GM23338 (cell line): ENCODE results near the gene PCMT1. TPM values are rescaled to one million over a fixed set of nuclear protein-coding genes. Genes with fewer than 3 reads are reported as not detected.
"Not testable (repeated sequence)": the region's sequence is repeated elsewhere in the genome, so short reads cannot be mapped to it uniquely, and the experiment has no call there.

Experiments used
- ATAC-seq: fragments of 200-7000 bp; cut with Tn5 transposase; 3 replicates; pipeline ENCODE4 v1.9.1; 2020
- DNase-seq: peaks from one replicate; pipeline ENCODE4 v3.0.0-alpha.2; 2015; ENCODE audit warnings: low spot score
- H2AFZ ChIP-seq: fragments of 200-600 bp; sonication (generic); 2 replicates; pipeline ENCODE4 v1.8.0; 2016; ENCODE audit warnings: antibody characterized with exemption, mild to moderate bottlenecking, moderate library complexity
- H3F3A ChIP-seq: fragments of 200-600 bp; sonication (generic); replicated peaks from 2 replicates; pipeline ENCODE4 v1.8.0; 2017; ENCODE audit warnings: antibody characterized with exemption, mixed run types, low read depth
- H3K27ac ChIP-seq: fragments of 200-600 bp; sonication (generic); 2 replicates; pipeline ENCODE4 v1.6.1; 2016; ENCODE audit warnings: low read depth
- H3K27me3 ChIP-seq: fragments of 200-600 bp; sonication (generic); 2 replicates; pipeline ENCODE4 v1.8.0; 2016; ENCODE audit warnings: mild to moderate bottlenecking, mixed run types, moderate library complexity; ENCODE audit not compliant: insufficient read depth
- H3K36me3 ChIP-seq: fragments of 200-600 bp; sonication (generic); 2 replicates; pipeline ENCODE4 v1.8.0; 2016; ENCODE audit warnings: mild to moderate bottlenecking; ENCODE audit not compliant: insufficient read depth
- H3K4me1 ChIP-seq: fragments of 200-600 bp; sonication (generic); 2 replicates; pipeline ENCODE4 v1.8.0; 2016; ENCODE audit warnings: mild to moderate bottlenecking, moderate library complexity; ENCODE audit not compliant: insufficient read depth
- H3K4me2 ChIP-seq: fragments of 200-600 bp; sonication (generic); 2 replicates; pipeline ENCODE4 v1.7.1; 2017; ENCODE audit warnings: mixed run types
- H3K4me3 ChIP-seq: fragments of 200-600 bp; sonication (generic); 2 replicates; pipeline ENCODE4 v1.6.1; 2016; ENCODE audit warnings: mixed run types
- H3K79me2 ChIP-seq: fragments of 200-600 bp; sonication (generic); replicated peaks from 2 replicates; pipeline ENCODE4 v1.8.0; 2017; ENCODE audit warnings: mild to moderate bottlenecking; ENCODE audit not compliant: insufficient read depth
- H3K9me2 ChIP-seq: fragments of 200-600 bp; sonication (generic); 2 replicates; pipeline ENCODE4 v1.8.0; 2017; ENCODE audit not compliant: insufficient read depth
- H4K20me1 ChIP-seq: fragments of 200-600 bp; sonication (generic); replicated peaks from 2 replicates; pipeline ENCODE4 v1.8.0; 2017; ENCODE audit warnings: mild to moderate bottlenecking; ENCODE audit not compliant: insufficient read depth
- H3K27ac Mint-ChIP-seq: 2 replicates; pipeline ENCODE4 v1.8.0; 2020; ENCODE audit warnings: inconsistent platforms, mild to moderate bottlenecking, moderate library complexity, mixed read lengths
- H3K27me3 Mint-ChIP-seq: 3 replicates; pipeline ENCODE4 v1.8.0; 2022; ENCODE audit warnings: low read depth, mild to moderate bottlenecking, moderate library complexity, mixed read lengths, inconsistent platforms; ENCODE audit not compliant: insufficient read depth, poor library complexity
- H3K36me3 Mint-ChIP-seq: 3 replicates; pipeline ENCODE4 v1.8.0; 2021; ENCODE audit warnings: low read depth, mild to moderate bottlenecking, inconsistent platforms, moderate library complexity, mixed read lengths
- H3K4me1 Mint-ChIP-seq: 3 replicates; pipeline ENCODE4 v1.8.0; 2020; ENCODE audit warnings: mild to moderate bottlenecking, inconsistent platforms, mixed read lengths
- H3K4me3 Mint-ChIP-seq: 3 replicates; pipeline ENCODE4 v1.8.0; 2021; ENCODE audit warnings: moderate library complexity, mild to moderate bottlenecking, inconsistent platforms, mixed read lengths
- H3K9me3 Mint-ChIP-seq: 3 replicates; pipeline ENCODE4 v1.8.0; 2020; ENCODE audit warnings: moderate library complexity, mild to moderate bottlenecking, inconsistent platforms, mixed read lengths
- CREB1 ChIP-seq: fragments of 250-450 bp; sonication (Bioruptor Pico); IDR thresholded peaks from 2 replicates; pipeline ENCODE4 v1.5.0; 2020; ENCODE audit warnings: low read depth, mild to moderate bottlenecking, moderate library complexity
- EZH2 ChIP-seq: fragments of 200-600 bp; sonication (generic); IDR thresholded peaks from one replicate; pipeline ENCODE4 v1.8.0; 2017; ENCODE audit warnings: antibody characterized with exemption, mild to moderate bottlenecking, low read depth; ENCODE audit not compliant: unreplicated experiment
- JUNB ChIP-seq: IDR thresholded peaks from one replicate; pipeline ENCODE4 v1.6.1; 2016; ENCODE audit warnings: antibody characterized with exemption; ENCODE audit not compliant: unreplicated experiment
- NANOG ChIP-seq: IDR thresholded peaks from 2 replicates; pipeline ENCODE4 v1.6.1; 2016; ENCODE audit warnings: antibody characterized with exemption, borderline replicate concordance
- POLR2AphosphoS5 ChIP-seq: IDR thresholded peaks from 2 replicates; pipeline ENCODE4 v1.6.1; 2016; ENCODE audit warnings: antibody characterized with exemption, low read depth
- STAT1 ChIP-seq: IDR thresholded peaks from one replicate; pipeline ENCODE4 v1.6.1; 2016; ENCODE audit warnings: antibody characterized with exemption; ENCODE audit not compliant: unreplicated experiment
- ZNF331 ChIP-seq: fragments of 250-450 bp; sonication (Bioruptor Pico); IDR thresholded peaks from 2 replicates; pipeline ENCODE4 v1.5.0; 2020; ENCODE audit warnings: low read depth, mild to moderate bottlenecking, moderate library complexity
- polyA plus RNA-seq: library from polyadenylated mRNA; unstranded; fragments of >200 nt; fragmentation: Nextera tagmentation; extraction: Ambion mirVana; gene quantifications from 2 replicates; pipeline ENCODE4 v1.2.1, GENCODE V29; 2016
- total RNA-seq: library from RNA; depleted of rRNA; stranded (reverse); fragments of >200 nt; shearing (Covaris generic); gene quantifications from 2 replicates; pipeline ENCODE4 v1.2.3, GENCODE V29; 2014
- TF ChIP-seq, protein P1 (sequence below): IDR thresholded peaks from 2 replicates; pipeline ENCODE4 v1.6.1; 2016; ENCODE audit warnings: antibody characterized with exemption
- TF ChIP-seq, protein P2 (sequence below): IDR thresholded peaks from one replicate; pipeline ENCODE4 v1.6.1; 2018; ENCODE audit warnings: antibody characterized with exemption; ENCODE audit not compliant: unreplicated experiment
- TF ChIP-seq, protein P3 (sequence below), 2 experiments: fragments of 200-600 bp in 1 of 2; sonication (generic) in 1 of 2; conservative IDR thresholded peaks; 2 replicates each; pipeline versions ENCODE4 v1.5.1 to v1.6.1; 2016 to 2017; ENCODE audit warnings: antibody characterized with exemption in 2 of 2, low read depth in 2 of 2, mild to moderate bottlenecking in 2 of 2, moderate library complexity in 1 of 2

Gene PCMT1
- total and polyA plus RNA-seq, 2 experiments from 2014 or later: 87.6 to 168 TPM

DNA sequence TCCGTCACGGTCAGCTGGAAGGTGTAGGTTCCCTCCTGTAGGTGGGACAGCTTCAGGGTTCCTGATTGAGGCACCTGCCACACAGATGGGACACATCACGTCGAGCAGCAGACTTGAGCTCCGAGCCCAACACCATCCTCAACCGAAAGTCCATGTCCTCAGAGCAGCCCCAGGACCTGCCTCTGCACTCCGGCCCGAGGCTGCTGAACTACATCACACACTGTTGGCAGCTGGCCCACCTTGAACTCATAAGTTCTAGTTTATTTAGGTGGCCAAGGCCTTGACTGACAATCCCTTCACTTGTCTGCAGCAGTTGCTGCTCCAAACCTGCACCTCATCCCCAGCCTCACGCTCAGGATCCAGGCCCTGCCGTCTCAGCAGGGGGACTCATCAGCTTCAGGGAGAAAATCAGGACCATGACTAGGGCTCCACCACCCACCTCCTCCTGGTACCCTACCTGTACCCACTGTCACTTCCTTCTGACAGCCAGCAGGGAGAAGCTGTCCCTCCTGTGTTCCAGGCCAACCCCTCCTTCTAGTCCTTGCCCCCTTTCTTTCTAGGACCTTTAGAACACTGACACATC lies 93.6 kb downstream of the PCMT1 start:
- H3F3A ChIP-seq: no peaks in the 10 kb centered on the region
- no peaks in the 10 kb centered on the region for H3K9me2 ChIP-seq
- H2AFZ ChIP-seq: no peak overlapping the region
- no peak for TF ChIP-seq NANOG
- no peak for TF ChIP-seq ZNF331 (CRISPR knock-in tag)
- no peak for TF ChIP-seq POLR2AphosphoS5
- TF ChIP-seq STAT1: no peak
- TF ChIP-seq, protein P1, sequence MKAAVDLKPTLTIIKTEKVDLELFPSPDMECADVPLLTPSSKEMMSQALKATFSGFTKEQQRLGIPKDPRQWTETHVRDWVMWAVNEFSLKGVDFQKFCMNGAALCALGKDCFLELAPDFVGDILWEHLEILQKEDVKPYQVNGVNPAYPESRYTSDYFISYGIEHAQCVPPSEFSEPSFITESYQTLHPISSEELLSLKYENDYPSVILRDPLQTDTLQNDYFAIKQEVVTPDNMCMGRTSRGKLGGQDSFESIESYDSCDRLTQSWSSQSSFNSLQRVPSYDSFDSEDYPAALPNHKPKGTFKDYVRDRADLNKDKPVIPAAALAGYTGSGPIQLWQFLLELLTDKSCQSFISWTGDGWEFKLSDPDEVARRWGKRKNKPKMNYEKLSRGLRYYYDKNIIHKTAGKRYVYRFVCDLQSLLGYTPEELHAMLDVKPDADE: no peak
- H3K4me1 Mint-ChIP-seq: no peaks in the 10 kb centered on the region; the same call in 2 of the 3 replicates
- H3K27ac ChIP-seq: no peak overlapping the region
- no peak overlapping the region for H3K27ac Mint-ChIP-seq
- no peak for DNase-seq
- no peaks in the 10 kb centered on the region; the same call in 1 of the 2 replicates for H4K20me1 ChIP-seq
- no peaks in the 10 kb centered on the region for H3K79me2 ChIP-seq
- H3K36me3 ChIP-seq: no peaks in the 10 kb centered on the region
- H3K27me3 ChIP-seq: no peaks in the 10 kb centered on the region
- H3K27me3 Mint-ChIP-seq: peaks cover 8% of the 10 kb centered on the region
- H3K4me1 ChIP-seq: no peaks in the 10 kb centered on the region
- H3K36me3 Mint-ChIP-seq: no peaks in the 10 kb centered on the region; the same call in 1 of the 3 replicates
- no peaks in the 10 kb centered on the region for H3K9me3 Mint-ChIP-seq
- no peak for ATAC-seq
- H3K4me3 Mint-ChIP-seq: no peak overlapping the region
- no peak overlapping the region for H3K4me2 ChIP-seq
- no peak overlapping the region for H3K4me3 ChIP-seq

DNA sequence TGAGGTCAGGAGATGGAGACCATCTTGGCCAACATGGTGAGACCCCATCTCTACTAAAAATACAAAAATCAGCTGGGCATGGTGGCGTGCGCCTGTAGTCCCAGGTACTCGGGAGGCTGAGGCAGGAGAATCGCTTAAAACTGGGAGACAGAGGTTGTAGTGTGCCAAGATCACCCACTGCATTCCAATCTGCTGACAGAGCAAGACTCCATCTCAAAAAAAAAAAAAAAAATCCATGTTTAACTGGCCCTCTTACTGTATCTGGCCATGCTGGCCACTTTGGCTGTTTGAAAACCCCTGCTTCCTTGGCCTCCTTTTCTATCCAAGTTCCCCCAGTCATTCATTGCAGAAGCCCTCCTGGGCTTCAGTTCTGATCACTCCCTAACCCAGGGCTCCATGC lies 94.5 kb downstream of the PCMT1 start:
- H3K27ac ChIP-seq, H3K4me2 ChIP-seq, H3K4me1 ChIP-seq: not testable (repeated sequence)

DNA sequence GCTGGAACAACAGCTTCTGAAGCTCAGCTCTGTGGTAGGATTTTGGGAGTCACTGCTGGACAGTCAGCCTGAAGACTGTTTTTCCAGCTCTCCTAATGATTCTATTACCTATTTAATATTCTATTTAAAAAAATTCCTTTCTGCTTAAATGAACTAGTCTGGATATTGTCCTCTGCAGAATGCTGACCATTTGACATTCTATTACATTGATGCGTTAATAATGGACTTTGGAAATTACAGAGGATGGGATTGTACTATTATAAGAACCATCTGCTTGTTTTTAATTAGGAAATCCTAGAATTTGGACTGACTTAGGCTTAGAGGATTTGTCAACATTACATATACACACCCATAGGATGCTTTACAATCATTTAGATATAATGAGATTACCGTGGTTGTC lies 94.9 kb downstream of the PCMT1 start:
- no peaks in the 10 kb centered on the region for H3K4me1 ChIP-seq
- DNase-seq: no peak
- H3K4me3 ChIP-seq: no peak overlapping the region
- Mint-ChIP-seq H3K27ac (no peak overlapping the region), H3K36me3 (no peaks in the 10 kb centered on the region; the same call in 1 of the 3 replicates), H3K4me3 (no peak overlapping the region), H3K9me3 (no peaks in the 10 kb centered on the region), H3K27me3 (peaks cover 8% of the 10 kb centered on the region), H3K4me1 (no peaks in the 10 kb centered on the region; the same call in 2 of the 3 replicates)
- H3K27ac ChIP-seq: no peak overlapping the region
- H3F3A ChIP-seq: no peaks in the 10 kb centered on the region
- H3K4me2 ChIP-seq: no peak overlapping the region
- no peak for ATAC-seq
- H3K9me2 ChIP-seq: no peaks in the 10 kb centered on the region
- H4K20me1 ChIP-seq: no peaks in the 10 kb centered on the region; the same call in 1 of the 2 replicates
- H3K36me3 ChIP-seq: no peaks in the 10 kb centered on the region
- no peaks in the 10 kb centered on the region for H3K27me3 ChIP-seq
- H2AFZ ChIP-seq: no peak overlapping the region
- no peaks in the 10 kb centered on the region for H3K79me2 ChIP-seq
- TF ChIP-seq STAT1: no peak
- no peak for TF ChIP-seq POLR2AphosphoS5
- TF ChIP-seq EZH2: no peak
- TF ChIP-seq CREB1 (CRISPR knock-in tag): no peak
- TF ChIP-seq, protein P2, sequence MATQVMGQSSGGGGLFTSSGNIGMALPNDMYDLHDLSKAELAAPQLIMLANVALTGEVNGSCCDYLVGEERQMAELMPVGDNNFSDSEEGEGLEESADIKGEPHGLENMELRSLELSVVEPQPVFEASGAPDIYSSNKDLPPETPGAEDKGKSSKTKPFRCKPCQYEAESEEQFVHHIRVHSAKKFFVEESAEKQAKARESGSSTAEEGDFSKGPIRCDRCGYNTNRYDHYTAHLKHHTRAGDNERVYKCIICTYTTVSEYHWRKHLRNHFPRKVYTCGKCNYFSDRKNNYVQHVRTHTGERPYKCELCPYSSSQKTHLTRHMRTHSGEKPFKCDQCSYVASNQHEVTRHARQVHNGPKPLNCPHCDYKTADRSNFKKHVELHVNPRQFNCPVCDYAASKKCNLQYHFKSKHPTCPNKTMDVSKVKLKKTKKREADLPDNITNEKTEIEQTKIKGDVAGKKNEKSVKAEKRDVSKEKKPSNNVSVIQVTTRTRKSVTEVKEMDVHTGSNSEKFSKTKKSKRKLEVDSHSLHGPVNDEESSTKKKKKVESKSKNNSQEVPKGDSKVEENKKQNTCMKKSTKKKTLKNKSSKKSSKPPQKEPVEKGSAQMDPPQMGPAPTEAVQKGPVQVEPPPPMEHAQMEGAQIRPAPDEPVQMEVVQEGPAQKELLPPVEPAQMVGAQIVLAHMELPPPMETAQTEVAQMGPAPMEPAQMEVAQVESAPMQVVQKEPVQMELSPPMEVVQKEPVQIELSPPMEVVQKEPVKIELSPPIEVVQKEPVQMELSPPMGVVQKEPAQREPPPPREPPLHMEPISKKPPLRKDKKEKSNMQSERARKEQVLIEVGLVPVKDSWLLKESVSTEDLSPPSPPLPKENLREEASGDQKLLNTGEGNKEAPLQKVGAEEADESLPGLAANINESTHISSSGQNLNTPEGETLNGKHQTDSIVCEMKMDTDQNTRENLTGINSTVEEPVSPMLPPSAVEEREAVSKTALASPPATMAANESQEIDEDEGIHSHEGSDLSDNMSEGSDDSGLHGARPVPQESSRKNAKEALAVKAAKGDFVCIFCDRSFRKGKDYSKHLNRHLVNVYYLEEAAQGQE: no peak
- TF ChIP-seq, protein P3, sequence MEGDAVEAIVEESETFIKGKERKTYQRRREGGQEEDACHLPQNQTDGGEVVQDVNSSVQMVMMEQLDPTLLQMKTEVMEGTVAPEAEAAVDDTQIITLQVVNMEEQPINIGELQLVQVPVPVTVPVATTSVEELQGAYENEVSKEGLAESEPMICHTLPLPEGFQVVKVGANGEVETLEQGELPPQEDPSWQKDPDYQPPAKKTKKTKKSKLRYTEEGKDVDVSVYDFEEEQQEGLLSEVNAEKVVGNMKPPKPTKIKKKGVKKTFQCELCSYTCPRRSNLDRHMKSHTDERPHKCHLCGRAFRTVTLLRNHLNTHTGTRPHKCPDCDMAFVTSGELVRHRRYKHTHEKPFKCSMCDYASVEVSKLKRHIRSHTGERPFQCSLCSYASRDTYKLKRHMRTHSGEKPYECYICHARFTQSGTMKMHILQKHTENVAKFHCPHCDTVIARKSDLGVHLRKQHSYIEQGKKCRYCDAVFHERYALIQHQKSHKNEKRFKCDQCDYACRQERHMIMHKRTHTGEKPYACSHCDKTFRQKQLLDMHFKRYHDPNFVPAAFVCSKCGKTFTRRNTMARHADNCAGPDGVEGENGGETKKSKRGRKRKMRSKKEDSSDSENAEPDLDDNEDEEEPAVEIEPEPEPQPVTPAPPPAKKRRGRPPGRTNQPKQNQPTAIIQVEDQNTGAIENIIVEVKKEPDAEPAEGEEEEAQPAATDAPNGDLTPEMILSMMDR (conservative IDR thresholded peaks at IDR 0.05; ENCODE audit: low read depth in 2 of 2): no peak
- TF ChIP-seq JUNB: no peak
- TF ChIP-seq, protein P1: no peak

More for the DNA sequence above, 94.5 kb downstream of the PCMT1 start:
- not testable (repeated sequence) for ATAC-seq, H3K36me3 ChIP-seq, H3K36me3 Mint-ChIP-seq, H3K9me3 Mint-ChIP-seq, H3K79me2 ChIP-seq, DNase-seq, H3F3A ChIP-seq, H3K4me3 ChIP-seq, H3K27me3 Mint-ChIP-seq, H3K9me2 ChIP-seq, H2AFZ ChIP-seq, H3K27ac Mint-ChIP-seq, H4K20me1 ChIP-seq, H3K4me3 Mint-ChIP-seq, H3K4me1 Mint-ChIP-seq, H3K27me3 ChIP-seq
